ENCODE measurements around the gene RHOU. TPM values are rescaled to one million over a fixed set of nuclear protein-coding genes. Genes with fewer than 3 reads are reported as not detected.

RHOU gene
- total RNA-seq, 1 donor from 2014 or later = 0.53 TPM

GRCh38 chr1:228783418-228784040 lies 48.2 kb downstream of the RHOU start:
- Histone ChIP-seq H3K36me3 (ENCODE audit: control insufficient read depth, insufficient read depth, low read length) (no peaks in the 10 kb centered on the region), H3K27me3 (ENCODE audit: control insufficient read depth, insufficient read depth, low read length) (no peaks in the 10 kb centered on the region), H3K4me3 (ENCODE audit: low read depth, low read length) (no peak overlapping the region)
- FAIRE-seq (no peak), DNase-seq (ENCODE audit: low read depth) (no peak)
- no peak for TF ChIP-seq CTCF (IDR thresholded peaks at IDR 0.05; ENCODE audit: insufficient read depth, low read length, severe bottlenecking)

DNA sequence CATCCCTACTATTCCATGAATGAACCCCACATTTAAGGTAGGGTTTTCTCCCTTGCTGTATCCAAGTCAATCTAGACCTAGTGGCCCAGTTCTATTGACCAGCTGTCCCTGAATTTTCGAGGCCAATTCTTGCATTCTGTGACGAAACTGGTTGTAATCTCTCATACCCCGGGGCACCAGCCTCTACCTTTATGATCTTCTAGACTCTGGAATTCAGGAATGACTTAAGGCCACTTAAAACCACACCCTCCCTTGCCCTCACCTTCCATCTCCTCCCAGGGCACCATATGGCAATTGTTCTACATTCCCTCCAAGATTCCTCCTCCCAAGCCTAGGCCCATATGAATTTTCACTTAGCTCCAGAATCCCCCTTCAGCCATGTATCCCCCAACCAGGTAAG lies 48.9 kb downstream of the RHOU start:
- no peak for DNase-seq (ENCODE audit: low read depth)
- Histone ChIP-seq H3K4me3 (ENCODE audit: low read depth, low read length) (no peak overlapping the region), H3K27me3 (ENCODE audit: control insufficient read depth, insufficient read depth, low read length) (no peaks in the 10 kb centered on the region), H3K36me3 (ENCODE audit: control insufficient read depth, insufficient read depth, low read length) (no peaks in the 10 kb centered on the region)
- TF ChIP-seq CTCF (IDR thresholded peaks at IDR 0.05; ENCODE audit: insufficient read depth, low read length, severe bottlenecking) = no peak
- no peak for FAIRE-seq

- DNase-seq (ENCODE audit: low read depth) = no peak
- H3K36me3 ChIP-seq (ENCODE audit: control insufficient read depth, insufficient read depth, low read length) = no peaks in the 10 kb centered on the region
- H3K27me3 ChIP-seq (ENCODE audit: control insufficient read depth, insufficient read depth, low read length) = no peaks in the 10 kb centered on the region
- H3K4me3 ChIP-seq (ENCODE audit: low read depth, low read length) = no peak overlapping the region
- no peak for TF ChIP-seq CTCF (IDR thresholded peaks at IDR 0.05; ENCODE audit: insufficient read depth, low read length, severe bottlenecking)
- no peak for FAIRE-seq
Observed at GRCh38 chr1:228785366-228786330, 50.4 kb downstream of the RHOU start.

DNA sequence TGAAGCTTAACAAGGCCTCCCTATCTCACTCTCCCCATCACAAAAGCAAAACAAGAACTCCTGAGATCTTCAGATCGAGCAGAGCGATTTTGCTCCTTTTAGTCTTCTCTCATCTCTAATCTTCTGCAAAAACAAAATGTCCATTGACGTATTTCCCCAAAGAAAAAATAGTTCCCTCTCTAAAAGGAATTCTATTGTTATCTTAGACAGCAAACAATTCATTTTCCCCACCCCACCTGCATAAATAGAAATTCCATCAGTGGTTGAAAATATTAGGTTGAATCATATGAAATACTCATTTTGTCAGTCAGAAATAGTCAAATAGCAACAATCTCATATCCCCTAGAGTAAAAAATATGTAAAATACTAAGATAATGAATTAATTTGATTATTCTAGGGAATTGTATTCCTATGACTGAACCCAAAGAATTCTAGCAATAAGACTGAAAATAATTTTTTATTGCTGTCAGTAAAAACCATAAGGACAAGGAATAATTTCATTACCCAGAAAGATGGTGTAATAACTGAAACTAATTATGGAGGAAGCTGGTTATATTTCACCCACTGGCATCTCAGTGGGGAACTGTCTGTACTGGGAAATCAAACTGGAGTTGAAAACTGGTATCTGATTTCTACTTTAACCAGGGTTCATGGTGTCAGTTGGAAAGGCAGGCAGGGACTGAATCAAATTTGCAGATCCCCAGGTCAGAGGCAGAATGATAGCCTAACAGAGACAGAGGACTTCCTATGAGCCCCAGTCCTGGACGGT lies 51.3 kb downstream of the RHOU start:
- H3K36me3 ChIP-seq (ENCODE audit: control insufficient read depth, insufficient read depth, low read length) = no peaks in the 10 kb centered on the region
- H3K4me3 ChIP-seq (ENCODE audit: low read depth, low read length) = no peak overlapping the region
- no peaks in the 10 kb centered on the region for H3K27me3 ChIP-seq (ENCODE audit: control insufficient read depth, insufficient read depth, low read length)
- DNase-seq (ENCODE audit: low read depth) (no peak), FAIRE-seq (no peak)
- no peak for TF ChIP-seq CTCF (IDR thresholded peaks at IDR 0.05; ENCODE audit: insufficient read depth, low read length, severe bottlenecking)

DNA sequence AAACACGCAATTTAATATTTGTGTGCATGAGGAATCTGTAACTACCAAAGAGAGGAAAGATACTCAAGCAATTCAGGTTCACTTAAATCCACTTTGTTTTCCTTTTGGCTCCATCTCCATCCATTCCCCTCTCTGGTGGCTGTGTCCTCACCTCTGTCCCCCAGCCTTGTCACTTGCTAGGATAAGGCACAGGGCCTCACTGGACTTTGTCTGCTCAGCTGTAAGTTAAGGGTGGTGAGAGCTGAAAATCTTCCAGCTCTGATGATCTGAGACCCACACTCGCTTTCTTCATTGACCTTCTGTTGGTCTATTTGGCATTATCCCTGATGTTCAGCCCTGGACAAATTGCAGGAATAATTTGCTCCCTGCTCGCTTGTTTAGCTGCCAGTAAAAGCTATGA lies 56.5 kb downstream of the RHOU start:
- H3K4me3 ChIP-seq (ENCODE audit: low read depth, low read length) = no peak overlapping the region
- no peaks in the 10 kb centered on the region for H3K36me3 ChIP-seq (ENCODE audit: control insufficient read depth, insufficient read depth, low read length)
- FAIRE-seq (no peak), DNase-seq (ENCODE audit: low read depth) (no peak)
- H3K27me3 ChIP-seq (ENCODE audit: control insufficient read depth, insufficient read depth, low read length) = no peaks in the 10 kb centered on the region
- TF ChIP-seq CTCF (IDR thresholded peaks at IDR 0.05; ENCODE audit: insufficient read depth, low read length, severe bottlenecking) = no peak

Measured in bronchial epithelial cell (primary cell).